HCT116 (cell line): ENCODE results near the gene KCNK10. TPM values are rescaled to one million over a fixed set of nuclear protein-coding genes. Genes with fewer than 3 reads are reported as not detected.

Source experiments
- ATAC-seq: fragments of 200-7000 bp; cut with Tn5 transposase; 2 replicates; pipeline ENCODE4 v1.9.1; 2020; ENCODE audit warnings: mild to moderate bottlenecking, moderate library complexity
- BruUV-seq: library from RNA; stranded (reverse); fragments of 400-500 nt; replicated peaks from 2 replicates; lab custom pipeline; 2021; lab: Mats Ljungman, UMichigan
- CTCF ChIA-PET: fragments of 300-600 bp; sonication (Branson Sonifier 250); formaldehyde crosslinking; loops from one replicate; lab custom pipeline; 2021; ENCODE audit warnings: antibody characterized with exemption; lab: Charles Lee
- POLR2A ChIA-PET: fragments of 300-600, 350-600 bp; sonication (Branson Sonifier 250); formaldehyde crosslinking; loops from one replicate; lab custom pipeline; 2021; ENCODE audit warnings: antibody characterized with exemption; lab: Charles Lee
- RAD21 ChIA-PET, 2 experiments: fragments of 300-600 bp; sonication (Branson Sonifier 250); formaldehyde crosslinking; loops; one replicate each; lab custom pipeline; 2023; ENCODE audit warnings: low total read pairs in 2 of 2; ENCODE audit not compliant: uncharacterized antibody in 2 of 2, unreplicated experiment in 2 of 2, low non-redundant PET in 1 of 2; lab: Charles Lee
- DNase-seq: peaks from one replicate; pipeline ENCODE4 v3.0.0-alpha.2; 2010; ENCODE audit warnings: low read depth, low spot score
- H2AFZ ChIP-seq: fragments of 200-600 bp; shearing (Covaris generic), sonication (generic); 2 replicates; pipeline ENCODE4 v1.6.1; 2017; ENCODE audit warnings: low read depth, mixed run types, mixed read lengths, antibody characterized with exemption, low read length; ENCODE audit not compliant: poor library complexity, severe bottlenecking
- H3K27ac ChIP-seq: 2 replicates; pipeline ENCODE4 v1.5.1; 2012; ENCODE audit warnings: low read depth, low read length
- H3K27me3 ChIP-seq: fragments of 200-600 bp; sonication (generic); 2 replicates; pipeline ENCODE4 v1.6.1; 2016; ENCODE audit warnings: mixed run types, low read length, mixed read lengths; ENCODE audit not compliant: insufficient read depth
- H3K36me3 ChIP-seq, 2 experiments: fragments of 200-500 bp in 1 of 2; fragments of 200-600 bp in 1 of 2; sonication (Bioruptor generic) in 1 of 2; sonication (generic) in 1 of 2; 2 replicates each; pipeline versions ENCODE4 v1.5.1 to v1.6.1; 2014 to 2016; ENCODE audit warnings: low read length in 2 of 2, inconsistent platforms in 1 of 2, mixed read lengths in 1 of 2, mixed run types in 1 of 2; ENCODE audit not compliant: insufficient read depth in 2 of 2, control insufficient read depth in 1 of 2
- H3K4me1 ChIP-seq, 2 experiments: fragments of 200-600 bp in 1 of 2; sonication (generic) in 1 of 2; 2 replicates each; pipeline versions ENCODE4 v1.5.1 to v1.6.1; 2012 to 2017; ENCODE audit warnings: low read length in 2 of 2, inconsistent platforms in 1 of 2, mild to moderate bottlenecking in 1 of 2, mixed read lengths in 1 of 2, mixed run types in 1 of 2, moderate library complexity in 1 of 2; ENCODE audit not compliant: insufficient read depth in 2 of 2, control insufficient read depth in 1 of 2
- H3K4me2 ChIP-seq: fragments of 200-600 bp; sonication (generic); 2 replicates; pipeline ENCODE4 v1.6.1; 2017; ENCODE audit warnings: mixed run types, low read length, mixed read lengths
- H3K4me3 ChIP-seq, 2 experiments: fragments of 200-600 bp in 1 of 2; sonication (generic) in 1 of 2; replicated peaks in 1 of 2; 2 replicates each; pipeline ENCODE4 v1.5.1; 2011 to 2016; ENCODE audit warnings: low read length in 2 of 2, control low read depth in 1 of 2, low read depth in 1 of 2, mild to moderate bottlenecking in 1 of 2, mixed read lengths in 1 of 2, mixed run types in 1 of 2
- H3K79me2 ChIP-seq: fragments of 200-600 bp; sonication (generic); 2 replicates; pipeline ENCODE4 v1.6.1; 2017; ENCODE audit warnings: mild to moderate bottlenecking, mixed run types, low read length, moderate library complexity, mixed read lengths; ENCODE audit not compliant: insufficient read depth
- H3K9ac ChIP-seq: fragments of 200-600 bp; sonication (generic); 2 replicates; pipeline ENCODE4 v1.6.1; 2016; ENCODE audit warnings: low read length, mixed read lengths
- H3K9me2 ChIP-seq: fragments of 200-600 bp; sonication (generic), shearing (Covaris generic); 2 replicates; pipeline ENCODE4 v1.6.1; 2017; ENCODE audit warnings: mixed run types, mild to moderate bottlenecking, moderate library complexity; ENCODE audit not compliant: insufficient read depth
- H3K9me3 ChIP-seq, 2 experiments: fragments of 200-500 bp in 1 of 2; fragments of 200-600 bp in 1 of 2; sonication (Bioruptor generic) in 1 of 2; sonication (generic) in 1 of 2; 2 replicates each; pipeline ENCODE4 v1.6.1; 2014 to 2017; ENCODE audit warnings: low read length in 2 of 2, mixed read lengths in 2 of 2, inconsistent platforms in 1 of 2, low read depth in 1 of 2, mild to moderate bottlenecking in 1 of 2, mixed run types in 1 of 2, moderate library complexity in 1 of 2; ENCODE audit not compliant: control insufficient read depth in 1 of 2, insufficient read depth in 1 of 2
- H4K20me1 ChIP-seq: fragments of 200-600 bp; sonication (generic), shearing (Covaris generic); 2 replicates; pipeline ENCODE4 v1.6.1; 2017; ENCODE audit warnings: mixed run types, mild to moderate bottlenecking, moderate library complexity; ENCODE audit not compliant: insufficient read depth
- CBX3 ChIP-seq: IDR thresholded peaks from 2 replicates; pipeline ENCODE4 v1.6.1; 2012; ENCODE audit warnings: low read depth
- CEBPB ChIP-seq: IDR thresholded peaks from 2 replicates; pipeline ENCODE4 v1.6.1; 2012; ENCODE audit warnings: low read depth
- ELF1 ChIP-seq: IDR thresholded peaks from 2 replicates; pipeline ENCODE4 v1.6.1; 2012; ENCODE audit warnings: low read depth, borderline replicate concordance
- EZH2 ChIP-seq: fragments of 200-600 bp; sonication (generic); IDR thresholded peaks from 2 replicates; pipeline ENCODE4 v1.6.1; 2017; ENCODE audit warnings: antibody characterized with exemption, mixed run types
- FOSL1 ChIP-seq: IDR thresholded peaks from 2 replicates; pipeline ENCODE4 v1.6.1; 2012; ENCODE audit warnings: low read depth
- JUND ChIP-seq: IDR thresholded peaks from 2 replicates; pipeline ENCODE4 v1.6.1; 2012
- POLR2A ChIP-seq: IDR thresholded peaks from 2 replicates; pipeline ENCODE4 v1.7.0; 2011; ENCODE audit warnings: borderline replicate concordance; ENCODE audit not compliant: insufficient read depth, insufficient read length; ENCODE audit errors: extremely low read depth
- POLR2AphosphoS5 ChIP-seq: IDR thresholded peaks from 2 replicates; pipeline ENCODE4 v1.6.1; 2011; ENCODE audit warnings: mild to moderate bottlenecking, low read depth, low read length, moderate library complexity
- RAD21 ChIP-seq: IDR thresholded peaks from 2 replicates; pipeline ENCODE4 v1.6.1; 2012; ENCODE audit warnings: low read depth, mild to moderate bottlenecking
- REST ChIP-seq: IDR thresholded peaks from 2 replicates; pipeline ENCODE4 v1.6.1; 2012; ENCODE audit warnings: low read depth
- SRF ChIP-seq: IDR thresholded peaks from 2 replicates; pipeline ENCODE4 v1.6.1; 2012; ENCODE audit warnings: low read depth
- TCF7L2 ChIP-seq: IDR thresholded peaks from 2 replicates; pipeline ENCODE4 v1.7.0; 2011; ENCODE audit warnings: borderline replicate concordance, inconsistent platforms; ENCODE audit not compliant: insufficient read depth, insufficient read length; ENCODE audit errors: extremely low read depth
- YY1 ChIP-seq: IDR thresholded peaks from 2 replicates; pipeline ENCODE4 v1.6.1; 2011; ENCODE audit warnings: low read length, low read depth, moderate library complexity, mild to moderate bottlenecking; ENCODE audit not compliant: insufficient replicate concordance; ENCODE audit errors: extremely low read depth
- ZFX ChIP-seq: fragments of 450-650 bp; IDR thresholded peaks from 2 replicates; pipeline ENCODE4 v1.6.1; 2017
- intact Hi-C: fragments of 100-400 bp; cut with micrococcal nuclease; formaldehyde crosslinking; loops from 2 replicates; pipeline ENCODE4 v1.10.0; 2022
- total RNA-seq: library from RNA; stranded (reverse); gene quantifications from one replicate; pipeline ENCODE4 v1.2.1, GENCODE V29; 2021; ENCODE audit not compliant: unreplicated experiment
- TF ChIP-seq, protein P1 (sequence below): IDR thresholded peaks from 2 replicates; pipeline ENCODE4 v1.6.1; 2012

KCNK10 gene
- total RNA-seq, 1 experiment from 2014 or later: not detected

DNA sequence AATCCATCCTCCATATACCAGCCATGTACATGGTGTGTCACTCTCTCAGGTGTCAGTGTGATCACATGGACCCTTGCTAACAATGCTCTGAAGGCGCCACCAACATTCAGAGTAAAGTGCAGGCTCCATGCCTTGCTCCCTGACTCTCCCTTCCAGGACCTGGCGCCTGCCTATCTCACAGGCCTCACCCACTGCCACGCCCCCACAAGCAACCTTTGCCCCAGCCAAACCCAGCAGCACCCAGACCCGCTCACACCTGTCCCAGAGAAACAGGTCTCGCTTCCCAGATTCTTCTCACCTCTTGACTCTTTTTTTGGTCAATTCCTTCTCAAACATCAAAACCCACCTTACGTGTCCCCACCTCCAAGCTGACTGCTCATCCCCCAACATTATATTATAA, 52.3 kb downstream of the KCNK10 start:
- ChIA-PET RAD21 (no interaction called here), POLR2A (no interaction called here), CTCF (no interaction called here)
- no peaks in the 10 kb centered on the region for H3K36me3 ChIP-seq
- H3K9me3 ChIP-seq: no peaks in the 10 kb centered on the region
- ATAC-seq (no peak), DNase-seq (no peak)
- intact Hi-C loops: no loop called here
- H2AFZ ChIP-seq: no peak overlapping the region
- H3K4me3 ChIP-seq: no peak overlapping the region
- H3K4me1 ChIP-seq: no peaks in the 10 kb centered on the region
- no TSS peak for BruUV-seq
- no peak overlapping the region for H3K4me2 ChIP-seq
- peaks cover 3% of the 10 kb centered on the region; the same call in 1 of the 2 replicates for H3K27me3 ChIP-seq
- no peaks in the 10 kb centered on the region for H3K79me2 ChIP-seq
- H3K9me2 ChIP-seq: no peaks in the 10 kb centered on the region
- no peak for TF ChIP-seq POLR2A
- TF ChIP-seq SRF: no peak
- TF ChIP-seq JUND: no peak
- no peak for TF ChIP-seq EZH2
- TF ChIP-seq REST: no peak
- no peak for TF ChIP-seq TCF7L2
- TF ChIP-seq POLR2AphosphoS5: no peak
- no peak for TF ChIP-seq ZFX
- TF ChIP-seq CEBPB: no peak
- TF ChIP-seq CBX3: no peak
- TF ChIP-seq RAD21: no peak
- no peak for TF ChIP-seq YY1
- no peak for TF ChIP-seq ELF1
- TF ChIP-seq, protein P1, sequence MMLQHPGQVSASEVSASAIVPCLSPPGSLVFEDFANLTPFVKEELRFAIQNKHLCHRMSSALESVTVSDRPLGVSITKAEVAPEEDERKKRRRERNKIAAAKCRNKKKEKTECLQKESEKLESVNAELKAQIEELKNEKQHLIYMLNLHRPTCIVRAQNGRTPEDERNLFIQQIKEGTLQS: no peak
- TF ChIP-seq FOSL1: no peak
- H4K20me1 ChIP-seq: no peaks in the 10 kb centered on the region
- no peak overlapping the region for H3K9ac ChIP-seq
- H3K27ac ChIP-seq: no peak overlapping the region
